CD14-positive monocyte (primary cell): ENCODE data around the gene CPEB3. TPM values are rescaled to one million over a fixed set of nuclear protein-coding genes. Genes with fewer than 3 reads are reported as not detected.
A peak's percentile ranks its signal among the peaks of the same experiment; 100 is the strongest.

Experiments
- DNase-seq, 3 donors: peaks; one replicate each; pipeline ENCODE4 v3.0.0-alpha.2; 2011 to 2022
- H2AFZ ChIP-seq: 2 replicates; pipeline ENCODE4 v1.6.0; 2012; ENCODE audit warnings: mild to moderate bottlenecking, low read depth, low read length, inconsistent platforms; ENCODE audit not compliant: insufficient read depth, poor library complexity, severe bottlenecking
- H3K27ac ChIP-seq, 2 donors: 1 replicate in 1 of 2; 2 replicates in 1 of 2; pipeline ENCODE4 v1.5.1; 2012 to 2013; ENCODE audit warnings: low read length in 2 of 2, control low read depth in 1 of 2, inconsistent platforms in 1 of 2, low read depth in 1 of 2, mild to moderate bottlenecking in 1 of 2
- H3K27me3 ChIP-seq, 2 donors: one replicate each; pipeline versions ENCODE4 v1.6.0 to v1.6.1; 2011 to 2013; ENCODE audit warnings: low read length in 2 of 2; ENCODE audit not compliant: control insufficient read depth in 2 of 2, insufficient read depth in 2 of 2
- H3K36me3 ChIP-seq, 2 donors: replicated peaks in 1 of 2; 1 replicate in 1 of 2; 2 replicates in 1 of 2; pipeline versions ENCODE4 v1.5.1 to v1.6.1; 2012 to 2013; ENCODE audit warnings: low read length in 2 of 2, control low read depth in 1 of 2, inconsistent platforms in 1 of 2, mild to moderate bottlenecking in 1 of 2; ENCODE audit not compliant: insufficient read depth in 2 of 2, control insufficient read depth in 1 of 2
- H3K4me1 ChIP-seq, 2 donors: 1 replicate in 1 of 2; 2 replicates in 1 of 2; pipeline versions ENCODE4 v1.5.1 to v1.6.1; 2012 to 2013; ENCODE audit warnings: low read length in 2 of 2, control low read depth in 1 of 2, inconsistent platforms in 1 of 2, mild to moderate bottlenecking in 1 of 2, moderate library complexity in 1 of 2; ENCODE audit not compliant: insufficient read depth in 2 of 2, control insufficient read depth in 1 of 2
- H3K4me2 ChIP-seq: replicated peaks from 2 replicates; pipeline ENCODE3; 2012; ENCODE audit warnings: low read length, moderate library complexity, mild to moderate bottlenecking; ENCODE audit not compliant: poor library complexity, severe bottlenecking; ENCODE audit errors: extremely low read depth
- H3K4me3 ChIP-seq, 3 experiments: fragments of 200-600 bp in 1 of 3; sonication (generic) in 1 of 3; replicated peaks in 1 of 3; 1 replicate in 2 of 3; 2 replicates in 1 of 3; pipeline ENCODE4 v1.5.1; 2011 to 2013; ENCODE audit warnings: low read length in 3 of 3, mild to moderate bottlenecking in 3 of 3, control low read depth in 2 of 3, low read depth in 2 of 3, inconsistent platforms in 1 of 3, moderate library complexity in 1 of 3
- H3K79me2 ChIP-seq: 2 replicates; pipeline ENCODE4 v1.6.0; 2012; ENCODE audit warnings: mild to moderate bottlenecking, control low read depth, inconsistent platforms, low read length, moderate library complexity; ENCODE audit not compliant: insufficient read depth
- H3K9ac ChIP-seq: 2 replicates; pipeline ENCODE4 v1.6.0; 2017; ENCODE audit warnings: low read length, mild to moderate bottlenecking; ENCODE audit not compliant: insufficient read depth, poor library complexity, severe bottlenecking
- H3K9me3 ChIP-seq, 2 donors: replicated peaks in 1 of 2; 1 replicate in 1 of 2; 2 replicates in 1 of 2; pipeline versions ENCODE4 v1.5.1 to v1.6.1; 2012 to 2013; ENCODE audit warnings: low read length in 2 of 2, control low read depth in 1 of 2; ENCODE audit not compliant: control insufficient read depth in 1 of 2, insufficient read depth in 1 of 2
- H4K20me1 ChIP-seq: 2 replicates; pipeline ENCODE4 v1.6.0; 2012; ENCODE audit warnings: mild to moderate bottlenecking, low read length, control low read depth, moderate library complexity; ENCODE audit not compliant: insufficient read depth
- H3K27ac Mint-ChIP-seq, 7 donors: one replicate each; pipeline ENCODE4 v1.8.0; 2020; ENCODE audit warnings: mild to moderate bottlenecking in 7 of 7, mixed read lengths in 7 of 7, moderate library complexity in 6 of 7, inconsistent platforms in 2 of 7
- H3K27me3 Mint-ChIP-seq, 3 donors: one replicate each; pipeline ENCODE4 v1.8.0; 2021 to 2022; ENCODE audit warnings: low read depth in 3 of 3, mild to moderate bottlenecking in 3 of 3, mixed read lengths in 3 of 3, moderate library complexity in 3 of 3, inconsistent platforms in 1 of 3
- H3K36me3 Mint-ChIP-seq, 2 donors: one replicate each; pipeline ENCODE4 v1.8.0; 2020; ENCODE audit warnings: mixed read lengths in 2 of 2, inconsistent platforms in 1 of 2, mild to moderate bottlenecking in 1 of 2
- H3K4me1 Mint-ChIP-seq: one replicate; pipeline ENCODE4 v1.8.0; 2020; ENCODE audit warnings: mild to moderate bottlenecking, mixed read lengths
- H3K4me3 Mint-ChIP-seq, 2 donors: one replicate each; pipeline ENCODE4 v1.8.0; 2020; ENCODE audit warnings: mild to moderate bottlenecking in 2 of 2, mixed read lengths in 2 of 2, moderate library complexity in 1 of 2
- H3K9me3 Mint-ChIP-seq, 7 donors: one replicate each; pipeline ENCODE4 v1.8.0; 2020 to 2022; ENCODE audit warnings: mixed read lengths in 7 of 7, mild to moderate bottlenecking in 6 of 7, moderate library complexity in 6 of 7, inconsistent platforms in 2 of 7
- CTCF ChIP-seq: fragments of 200-600 bp; IDR thresholded peaks from one replicate; pipeline ENCODE4 v1.8.0; 2022; ENCODE audit warnings: antibody characterized with exemption, mild to moderate bottlenecking
- WGBS: methylation state at CpG from one replicate; pipeline ENCODE4 v1.1.5; 2013; ENCODE audit warnings: missing lambda C conversion rate; ENCODE audit not compliant: insufficient coverage; 5-methylcytosine and 5-hydroxymethylcytosine counted together
- intact Hi-C, 2 donors: fragments of 100-400 bp; cut with micrococcal nuclease; formaldehyde crosslinking; loops; one replicate each; pipeline versions ENCODE4 v1.15.0 to v1.15.1; 2023
- polyA plus RNA-seq, 3 donors: library from polyadenylated mRNA; depleted of rRNA in 1 of 3; unstranded in 2 of 3; stranded (reverse) in 1 of 3; fragments of 300-500 nt in 2 of 3; fragments of >200 nt in 1 of 3; fragmentation: Illumina TruSeq in 2 of 3; gene quantifications; 1 replicate in 2 of 3; 2 replicates in 1 of 3; pipeline ENCODE4 v1.2.3, GENCODE V29; 2012 to 2021

CPEB3 gene
- polyA plus RNA-seq, 3 donors: 1.8 to 2.9 (median 2.1) TPM

- Histone ChIP-seq H3K4me1 (peaks cover 0 to 11% of the 10 kb centered on the region in 2 donors), H2AFZ (no peak overlapping the region), H3K36me3 (peaks cover 13 to 46% of the 10 kb centered on the region in 2 donors), H3K9me3 (no peaks in the 10 kb centered on the region), H3K4me2 (no peak overlapping the region), H3K27me3 (no peaks in the 10 kb centered on the region), H3K9ac (no peak overlapping the region), H3K79me2 (no peaks in the 10 kb centered on the region), H4K20me1 (no peaks in the 10 kb centered on the region), H3K4me3 (no peak overlapping the region), H3K27ac (no peak overlapping the region)
- Mint-ChIP-seq H3K4me3 (no peak overlapping the region), H3K27me3 (no peaks in the 10 kb centered on the region), H3K9me3 (no peaks in the 10 kb centered on the region), H3K36me3 (peaks cover 38 to 50% of the 10 kb centered on the region in 2 donors), H3K27ac (no peak overlapping the region), H3K4me1 (peaks cover 11% of the 10 kb centered on the region)
- no peak for DNase-seq
- intact Hi-C loops: no loop called here
- TF ChIP-seq CTCF: no peak
Observed at GRCh38 chr10:92054807-92055206, 236.1 kb downstream of the CPEB3 start.

GRCh38 chr10:92052741-92053140 is 238.1 kb downstream of the CPEB3 start:
- H3K4me3 Mint-ChIP-seq: no peak overlapping the region
- H3K27ac Mint-ChIP-seq: peak overlapping the region in 2 of 7 donors; percentile 32 to 60
- no peaks in the 10 kb centered on the region for H3K27me3 ChIP-seq
- no peaks in the 10 kb centered on the region for H3K9me3 ChIP-seq
- H3K79me2 ChIP-seq: no peaks in the 10 kb centered on the region
- H3K4me1 ChIP-seq: peaks cover 0 to 3% of the 10 kb centered on the region in 2 donors
- no peaks in the 10 kb centered on the region for H4K20me1 ChIP-seq
- H3K9ac ChIP-seq: no peak overlapping the region
- no peak overlapping the region for H2AFZ ChIP-seq
- peaks cover 11% of the 10 kb centered on the region for H3K4me1 Mint-ChIP-seq
- H3K4me3 ChIP-seq: no peak overlapping the region
- 100% methylated on average over 3 of the region's 5 CpGs for WGBS
- peaks cover 43 to 57% of the 10 kb centered on the region in 2 donors for H3K36me3 Mint-ChIP-seq
- peaks cover 13 to 44% of the 10 kb centered on the region in 2 donors for H3K36me3 ChIP-seq
- no peak overlapping the region for H3K27ac ChIP-seq
- DNase-seq: no peak
- H3K4me2 ChIP-seq: no peak overlapping the region
- no peaks in the 10 kb centered on the region for H3K9me3 Mint-ChIP-seq
- intact Hi-C loops: no loop called here
- TF ChIP-seq CTCF: no peak
- H3K27me3 Mint-ChIP-seq: no peaks in the 10 kb centered on the region
